OCI-LY3 (cell line): Measurements from ENCODE around the gene INSC.

Experiments
- H2AFZ ChIP-seq: fragments of 200-600, 300-600 bp; shearing (Covaris generic); 2 replicates; pipeline ENCODE4 v1.6.0; 2014; ENCODE audit warnings: antibody characterized with exemption, low read depth, low read length
- H3K27ac ChIP-seq: fragments of 200-600, 300-600 bp; sonication (generic); 2 replicates; pipeline ENCODE4 v1.5.1; 2014; ENCODE audit warnings: mild to moderate bottlenecking, low read length, moderate library complexity, mixed read lengths
- H3K27me3 ChIP-seq: fragments of 200-600, 300-600 bp; sonication (generic); 2 replicates; pipeline ENCODE4 v1.6.1; 2014; ENCODE audit warnings: low read depth, low read length, mixed read lengths
- H3K36me3 ChIP-seq: fragments of 200-600, 300-600 bp; sonication (generic); replicated peaks from 2 replicates; pipeline ENCODE3; 2014; ENCODE audit warnings: low read depth, low read length, mixed read lengths
- H3K4me1 ChIP-seq: fragments of 300-600, 200-600 bp; sonication (generic); 2 replicates; pipeline ENCODE4 v1.6.1; 2014; ENCODE audit warnings: low read length, mixed read lengths
- H3K4me2 ChIP-seq: fragments of 200-600, 300-600 bp; sonication (generic); 2 replicates; pipeline ENCODE4 v1.6.1; 2014; ENCODE audit warnings: low read length, mixed read lengths
- H3K4me3 ChIP-seq: fragments of 300-600, 200-600 bp; sonication (generic); 2 replicates; pipeline ENCODE4 v1.5.1; 2014; ENCODE audit warnings: antibody characterized with exemption, mild to moderate bottlenecking, low read length, moderate library complexity
- H3K79me2 ChIP-seq: fragments of 300-600, 200-600 bp; shearing (Covaris generic); 2 replicates; pipeline ENCODE4 v1.6.1; 2014; ENCODE audit warnings: mild to moderate bottlenecking, low read length, mixed read lengths
- H3K9ac ChIP-seq: fragments of 300-600, 200-600 bp; shearing (Covaris generic); 2 replicates; pipeline ENCODE4 v1.6.0; 2014; ENCODE audit warnings: mild to moderate bottlenecking, low read length, moderate library complexity
- H3K9me3 ChIP-seq: fragments of 200-600, 300-600 bp; shearing (Covaris generic); 2 replicates; pipeline ENCODE4 v1.6.1; 2014; ENCODE audit warnings: low read length, mixed read lengths; ENCODE audit not compliant: insufficient read depth
- H4K20me1 ChIP-seq: fragments of 200-600, 300-600 bp; sonication (generic); 2 replicates; pipeline ENCODE4 v1.6.1; 2016; ENCODE audit warnings: low read length, mixed read lengths; ENCODE audit not compliant: insufficient read depth
- CTCF ChIP-seq: fragments of 200-600, 300-600 bp; sonication (generic); IDR thresholded peaks from 2 replicates; pipeline ENCODE4 v1.5.1; 2014; ENCODE audit warnings: antibody characterized with exemption, low read length, low read depth
- EZH2phosphoT487 ChIP-seq: fragments of 200-600 bp; shearing (Covaris generic); IDR thresholded peaks from 2 replicates; pipeline ENCODE4 v1.6.1; 2018; ENCODE audit warnings: antibody characterized with exemption, mixed run types, low read depth

INSC gene

GRCh38 chr11:15091175-15091574, 23.5 kb upstream of the INSC start:
- Histone ChIP-seq H3K27me3 (no peaks in the 10 kb centered on the region), H3K4me1 (peaks cover 22% of the 10 kb centered on the region), H4K20me1 (no peaks in the 10 kb centered on the region), H3K4me2 (no peak overlapping the region), H3K9me3 (no peaks in the 10 kb centered on the region), H3K4me3 (no peak overlapping the region), H3K27ac (no peak overlapping the region), H2AFZ (no peak overlapping the region), H3K9ac (no peak overlapping the region), H3K36me3 (no peaks in the 10 kb centered on the region), H3K79me2 (no peaks in the 10 kb centered on the region)
- no peak for TF ChIP-seq CTCF
- no peak for TF ChIP-seq EZH2phosphoT487

- TF ChIP-seq EZH2phosphoT487 = no peak
- no peak for TF ChIP-seq CTCF
- Histone ChIP-seq H3K4me1 (peaks cover 22% of the 10 kb centered on the region), H3K4me3 (no peak overlapping the region)
These were observed 23.1 kb upstream of the INSC start for GRCh38 chr11:15091625-15092024.

GRCh38 chr11:15093432-15093831, 21.3 kb upstream of the INSC start:
- Histone ChIP-seq H3K27me3 (peaks cover 1% of the 10 kb centered on the region; the same call in 1 of the 2 replicates), H3K9ac (no peak overlapping the region), H3K4me3 (no peak overlapping the region), H2AFZ (no peak overlapping the region), H3K9me3 (no peaks in the 10 kb centered on the region), H3K27ac (no peak overlapping the region), H3K79me2 (no peaks in the 10 kb centered on the region), H3K4me2 (peak overlapping the region; percentile 54), H3K36me3 (no peaks in the 10 kb centered on the region), H4K20me1 (no peaks in the 10 kb centered on the region), H3K4me1 (peaks cover 22% of the 10 kb centered on the region)
- TF ChIP-seq EZH2phosphoT487 (no peak), CTCF (no peak)

More at GRCh38 chr11:15091625-15092024, 23.1 kb upstream of the INSC start:
- Histone ChIP-seq H3K9me3 (no peaks in the 10 kb centered on the region), H3K27me3 (no peaks in the 10 kb centered on the region), H3K27ac (no peak overlapping the region), H3K36me3 (no peaks in the 10 kb centered on the region), H3K79me2 (no peaks in the 10 kb centered on the region), H4K20me1 (no peaks in the 10 kb centered on the region), H3K9ac (no peak overlapping the region), H3K4me2 (no peak overlapping the region), H2AFZ (no peak overlapping the region)

- no peak overlapping the region for H3K27ac ChIP-seq
These were observed 18.9 kb upstream of the INSC start for GRCh38 chr11:15095736-15096228.

More at GRCh38 chr11:15095736-15096228, 18.9 kb upstream of the INSC start:
- H4K20me1 ChIP-seq = no peaks in the 10 kb centered on the region
- no peak overlapping the region for H2AFZ ChIP-seq
- no peaks in the 10 kb centered on the region for H3K79me2 ChIP-seq
- no peak overlapping the region for H3K4me2 ChIP-seq
- no peaks in the 10 kb centered on the region for H3K36me3 ChIP-seq
- peaks cover 22% of the 10 kb centered on the region for H3K4me1 ChIP-seq
- peaks cover 19% of the 10 kb centered on the region for H3K27me3 ChIP-seq
- H3K4me3 ChIP-seq = no peak overlapping the region
- TF ChIP-seq EZH2phosphoT487 (no peak), CTCF (no peak)
- no peak overlapping the region for H3K9ac ChIP-seq
- H3K9me3 ChIP-seq = no peaks in the 10 kb centered on the region
